GM13976 (cell line): Measurements from ENCODE around the gene CRTC1.

Source experiments
- DNase-seq: peaks from one replicate; pipeline ENCODE4 v3.0.0; 2012; ENCODE audit warnings: low spot score
- in situ Hi-C: fragments of 300-500 bp; cut with MboI; formaldehyde crosslinking; loops from one replicate; pipeline ENCODE4 v1.12.0; 2022; ENCODE audit warnings: low sequenced_read_pairs, mixed read lengths, inconsistent platforms; ENCODE audit not compliant: unreplicated experiment
- TF ChIP-seq, protein P1 (sequence below): IDR thresholded peaks from 2 replicates; pipeline ENCODE4 v1.5.1; 2012; ENCODE audit warnings: borderline replicate concordance, mild to moderate bottlenecking; ENCODE audit not compliant: insufficient read depth; ENCODE audit errors: extremely low read depth, missing control alignments, control extremely low read depth

Gene CRTC1

DNA sequence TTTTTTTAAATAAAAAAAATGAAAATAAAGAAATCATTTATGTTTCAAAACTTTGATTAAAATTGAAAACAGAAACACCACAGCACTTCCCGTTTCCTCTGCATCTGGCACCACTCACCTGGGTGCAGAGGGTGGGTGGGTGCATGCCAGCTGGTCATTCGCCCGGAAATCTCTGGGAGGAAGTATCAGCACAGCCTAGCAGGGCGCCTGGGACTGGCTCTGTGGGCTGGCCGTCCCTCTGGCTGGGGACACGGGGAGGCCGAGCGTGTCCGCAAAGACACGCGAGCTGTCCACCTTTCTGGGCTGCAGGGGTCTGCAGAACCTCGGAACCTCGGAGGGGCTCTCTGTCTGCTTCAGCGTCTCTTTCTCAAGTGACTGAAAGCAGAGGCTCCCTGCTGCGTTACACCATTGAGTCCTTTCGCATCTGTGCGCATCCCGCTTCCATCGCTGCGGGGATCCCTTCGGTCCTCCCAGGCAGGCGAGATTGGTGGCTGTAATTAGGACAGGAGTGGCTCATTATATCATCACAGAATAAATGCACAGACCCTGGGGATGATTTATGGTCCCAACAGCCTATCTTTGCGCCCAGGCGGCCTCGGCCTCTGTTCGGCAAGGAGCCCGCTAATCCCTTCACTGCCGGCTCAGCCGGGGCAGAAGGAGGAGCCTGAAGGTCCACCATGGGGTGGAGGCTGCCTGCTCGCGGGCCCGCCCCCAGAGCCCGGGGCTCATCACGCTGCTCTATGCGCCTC, 17.2 kb downstream of the CRTC1 start:
- in situ Hi-C loops, result no loop called here
- peak; percentile 87 for DNase-seq
- TF ChIP-seq, protein P1, sequence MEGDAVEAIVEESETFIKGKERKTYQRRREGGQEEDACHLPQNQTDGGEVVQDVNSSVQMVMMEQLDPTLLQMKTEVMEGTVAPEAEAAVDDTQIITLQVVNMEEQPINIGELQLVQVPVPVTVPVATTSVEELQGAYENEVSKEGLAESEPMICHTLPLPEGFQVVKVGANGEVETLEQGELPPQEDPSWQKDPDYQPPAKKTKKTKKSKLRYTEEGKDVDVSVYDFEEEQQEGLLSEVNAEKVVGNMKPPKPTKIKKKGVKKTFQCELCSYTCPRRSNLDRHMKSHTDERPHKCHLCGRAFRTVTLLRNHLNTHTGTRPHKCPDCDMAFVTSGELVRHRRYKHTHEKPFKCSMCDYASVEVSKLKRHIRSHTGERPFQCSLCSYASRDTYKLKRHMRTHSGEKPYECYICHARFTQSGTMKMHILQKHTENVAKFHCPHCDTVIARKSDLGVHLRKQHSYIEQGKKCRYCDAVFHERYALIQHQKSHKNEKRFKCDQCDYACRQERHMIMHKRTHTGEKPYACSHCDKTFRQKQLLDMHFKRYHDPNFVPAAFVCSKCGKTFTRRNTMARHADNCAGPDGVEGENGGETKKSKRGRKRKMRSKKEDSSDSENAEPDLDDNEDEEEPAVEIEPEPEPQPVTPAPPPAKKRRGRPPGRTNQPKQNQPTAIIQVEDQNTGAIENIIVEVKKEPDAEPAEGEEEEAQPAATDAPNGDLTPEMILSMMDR, result no peak

DNA sequence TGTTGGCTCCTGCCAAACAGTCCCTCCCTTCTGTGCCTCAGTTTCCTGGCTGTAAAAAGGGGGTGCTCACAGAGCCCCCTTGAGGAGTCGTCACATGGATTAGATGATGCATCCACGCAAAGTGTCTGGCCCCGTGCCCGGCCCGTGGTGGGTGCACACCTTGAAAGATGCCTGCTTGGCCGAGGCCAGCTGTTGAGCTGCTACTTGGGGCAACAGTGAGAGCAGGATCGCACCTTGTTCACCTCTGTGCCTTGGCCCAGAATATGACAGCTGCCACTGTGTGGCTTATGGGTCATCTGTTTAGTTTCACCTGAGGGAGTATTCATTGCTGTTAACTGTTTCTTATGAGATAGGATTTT, 17.7 kb downstream of the CRTC1 start:
- in situ Hi-C loops, result no loop called here
- TF ChIP-seq, protein P1, result no peak
- DNase-seq, result no peak

DNA sequence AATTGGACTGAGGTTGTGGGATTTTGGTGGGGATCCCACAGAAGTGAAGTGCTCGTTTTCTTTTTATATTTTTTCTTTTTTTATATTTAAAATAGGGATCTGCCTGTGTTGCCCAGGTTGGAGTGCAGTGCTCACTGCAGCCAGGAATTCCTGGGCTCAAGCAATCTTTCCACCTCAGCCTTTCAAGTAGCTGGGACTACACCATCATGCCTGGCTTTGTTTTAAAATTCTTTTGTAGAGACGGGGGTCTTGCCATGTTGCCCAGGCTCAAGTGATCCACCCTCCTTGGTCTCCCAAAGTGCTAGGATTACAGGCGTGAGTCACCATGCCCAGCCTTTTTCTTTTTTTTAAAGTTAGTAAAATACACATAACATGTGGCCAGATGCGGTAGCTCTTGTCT, 20.6 kb downstream of the CRTC1 start:
- no peak for DNase-seq
- in situ Hi-C loops, result no loop called here
- TF ChIP-seq, protein P1, result no peak

DNA sequence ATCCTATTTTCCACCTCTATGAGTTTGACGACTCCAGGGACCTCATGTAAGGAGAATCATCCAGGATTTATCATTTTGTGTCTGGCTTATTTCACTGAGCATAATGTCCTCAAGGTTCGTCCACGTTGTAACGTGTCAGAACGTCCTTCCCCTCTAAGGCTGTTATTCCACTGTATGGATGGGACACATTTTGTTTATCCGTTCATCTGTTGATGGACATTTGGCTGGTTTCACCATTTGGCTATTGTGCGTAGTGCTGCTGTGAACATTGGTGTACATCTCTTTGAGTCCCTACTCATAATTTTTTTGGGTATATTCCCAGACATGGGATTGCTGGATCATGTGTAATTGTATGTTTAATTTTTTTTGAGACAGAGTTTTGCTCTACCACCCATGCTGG, 21.5 kb downstream of the CRTC1 start:
- in situ Hi-C loops, result no loop called here
- no peak for DNase-seq
- TF ChIP-seq, protein P1, result no peak

DNA sequence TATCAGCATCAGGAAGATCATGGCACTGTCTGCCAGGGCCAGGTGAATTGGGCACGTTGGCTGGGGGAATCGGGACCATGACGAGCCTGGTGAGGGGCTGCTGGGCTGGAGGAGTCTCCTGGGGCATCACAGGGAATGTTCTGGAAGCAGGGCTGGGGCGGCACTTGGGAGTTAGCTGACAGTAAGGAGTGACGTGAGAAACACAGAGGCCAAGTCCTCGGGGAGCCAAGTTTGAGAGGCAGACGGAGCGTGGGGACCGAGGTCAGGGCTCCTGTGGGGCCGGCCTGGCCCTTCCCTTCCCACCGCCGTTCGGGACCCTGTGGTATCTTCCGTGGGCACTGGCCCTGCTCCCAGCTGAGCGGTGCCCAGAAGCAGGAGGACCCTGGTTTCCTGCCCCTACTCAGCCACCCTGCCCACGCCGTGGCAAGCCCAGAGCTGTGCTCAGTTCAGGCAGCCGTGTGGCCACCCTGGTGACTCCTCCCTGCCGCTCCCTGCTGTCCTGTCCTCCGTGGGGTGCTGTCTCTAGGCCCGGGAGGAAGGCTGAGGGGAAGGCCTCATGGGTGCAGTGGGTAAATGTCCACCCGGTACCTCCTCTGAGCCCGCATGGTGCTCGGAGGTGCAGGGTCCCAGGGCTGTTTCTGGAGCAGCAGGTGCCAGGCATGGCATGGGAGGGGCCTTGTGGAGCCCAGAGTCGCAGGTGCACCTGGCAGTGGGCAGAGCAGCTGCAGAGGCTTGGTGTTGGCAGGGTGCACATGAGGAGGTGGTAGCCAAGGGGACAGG, 25.2 kb downstream of the CRTC1 start:
- in situ Hi-C loops, result no loop called here
- DNase-seq, result no peak
- TF ChIP-seq, protein P1, result no peak

DNA sequence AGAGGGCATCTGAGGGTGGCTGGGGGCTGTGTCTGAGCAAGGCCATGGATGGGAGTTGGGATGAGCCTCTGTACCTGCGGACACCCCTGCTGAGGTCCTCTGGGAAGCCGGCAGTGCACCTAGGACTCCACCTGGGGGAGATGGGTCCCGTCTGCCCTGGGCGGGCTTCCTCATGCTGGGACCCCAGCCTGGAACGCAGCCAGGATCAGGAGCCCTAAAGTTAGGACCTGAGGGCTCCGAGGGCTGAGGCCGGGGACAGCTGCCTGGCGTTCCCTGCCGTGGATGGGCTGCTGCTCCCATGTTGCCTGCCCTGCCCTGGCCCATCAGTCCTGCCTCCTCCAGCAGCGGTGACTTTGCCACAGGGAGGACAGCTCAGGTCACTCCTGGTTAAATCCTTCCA, 26.1 kb downstream of the CRTC1 start:
- DNase-seq, result no peak
- TF ChIP-seq, protein P1, result no peak
- in situ Hi-C loops, result no loop called here

DNA sequence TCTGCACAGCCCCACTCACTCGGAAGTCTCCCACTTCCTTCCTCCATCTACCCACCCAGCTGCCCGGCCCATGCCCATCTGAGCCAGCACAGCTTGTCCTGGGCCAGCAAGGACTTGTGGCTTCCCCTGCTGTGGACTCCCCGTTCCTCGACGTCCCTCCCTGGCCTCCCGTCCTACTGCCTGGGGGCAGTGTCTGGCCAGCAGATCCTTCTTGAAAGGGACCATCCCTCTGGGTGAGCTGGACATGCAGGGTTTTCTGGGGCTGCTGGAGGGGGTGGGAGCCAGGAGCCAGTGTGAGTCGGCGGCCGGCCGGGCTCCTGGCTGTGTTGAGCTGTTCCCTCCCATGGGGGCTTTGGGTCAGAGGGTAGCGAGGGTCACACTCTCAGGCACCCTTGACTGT, 26.7 kb downstream of the CRTC1 start:
- no peak for DNase-seq
- TF ChIP-seq, protein P1, result no peak
- in situ Hi-C loops, result no loop called here
